ENCODE results near the gene PPFIBP2.

Gene PPFIBP2

DNA sequence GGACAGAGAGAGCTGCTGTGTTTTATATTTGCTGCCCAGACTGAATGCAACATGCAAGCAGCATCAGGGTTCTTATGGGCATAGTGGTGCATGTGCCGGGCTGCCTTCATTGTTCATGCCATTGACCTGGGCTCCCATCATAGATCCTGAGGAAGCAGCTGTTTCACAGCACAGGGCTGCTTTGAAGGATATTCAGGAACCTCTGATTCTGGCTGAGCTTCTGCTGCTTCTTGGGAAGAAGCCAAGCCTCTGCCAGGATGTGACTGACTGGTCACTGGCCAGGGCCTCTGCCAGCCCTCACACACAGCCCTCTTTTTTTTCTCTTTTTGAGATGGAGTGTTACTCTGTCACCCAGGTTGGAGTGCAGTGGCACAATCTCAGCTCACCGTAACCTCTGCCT is 116.2 kb downstream of the PPFIBP2 start:
- in situ Hi-C loops (cut with HindIII; ENCODE audit: low sequenced_read_pairs), result no loop called here
- TF ChIP-seq, protein P1, sequence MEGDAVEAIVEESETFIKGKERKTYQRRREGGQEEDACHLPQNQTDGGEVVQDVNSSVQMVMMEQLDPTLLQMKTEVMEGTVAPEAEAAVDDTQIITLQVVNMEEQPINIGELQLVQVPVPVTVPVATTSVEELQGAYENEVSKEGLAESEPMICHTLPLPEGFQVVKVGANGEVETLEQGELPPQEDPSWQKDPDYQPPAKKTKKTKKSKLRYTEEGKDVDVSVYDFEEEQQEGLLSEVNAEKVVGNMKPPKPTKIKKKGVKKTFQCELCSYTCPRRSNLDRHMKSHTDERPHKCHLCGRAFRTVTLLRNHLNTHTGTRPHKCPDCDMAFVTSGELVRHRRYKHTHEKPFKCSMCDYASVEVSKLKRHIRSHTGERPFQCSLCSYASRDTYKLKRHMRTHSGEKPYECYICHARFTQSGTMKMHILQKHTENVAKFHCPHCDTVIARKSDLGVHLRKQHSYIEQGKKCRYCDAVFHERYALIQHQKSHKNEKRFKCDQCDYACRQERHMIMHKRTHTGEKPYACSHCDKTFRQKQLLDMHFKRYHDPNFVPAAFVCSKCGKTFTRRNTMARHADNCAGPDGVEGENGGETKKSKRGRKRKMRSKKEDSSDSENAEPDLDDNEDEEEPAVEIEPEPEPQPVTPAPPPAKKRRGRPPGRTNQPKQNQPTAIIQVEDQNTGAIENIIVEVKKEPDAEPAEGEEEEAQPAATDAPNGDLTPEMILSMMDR (IDR thresholded peaks at IDR 0.05; ENCODE audit: low read depth, low read length, missing control alignments), result no peak
- H3K4me3 ChIP-seq (ENCODE audit: low read depth, low read length), result no peak overlapping the region
- no peak for DNase-seq (ENCODE audit: low read depth)

DNA sequence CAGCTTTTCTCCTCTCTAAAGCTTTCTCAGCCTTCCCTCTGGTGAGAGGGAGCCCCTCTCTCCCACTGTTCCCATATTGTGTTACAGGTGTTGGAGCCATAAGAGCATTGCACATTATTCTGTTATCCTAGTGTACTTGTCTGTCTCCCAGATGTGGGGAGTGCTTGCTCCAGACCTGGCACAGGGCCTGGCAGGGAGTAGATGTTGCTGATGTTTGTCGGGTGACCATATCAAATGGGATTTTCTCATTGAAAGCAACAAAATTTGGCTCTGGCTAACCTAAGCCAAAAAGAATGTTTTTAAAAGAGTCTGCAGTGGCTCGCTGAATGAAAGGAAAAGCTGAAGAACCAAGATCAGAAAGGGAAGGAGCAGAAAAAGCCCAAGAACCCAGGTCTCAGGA is 118.4 kb downstream of the PPFIBP2 start:
- DNase-seq (ENCODE audit: low read depth), result no peak
- in situ Hi-C loops (cut with HindIII; ENCODE audit: low sequenced_read_pairs), result no loop called here
- no peak overlapping the region for H3K4me3 ChIP-seq (ENCODE audit: low read depth, low read length)
- TF ChIP-seq, protein P1 (IDR thresholded peaks at IDR 0.05; ENCODE audit: low read depth, low read length, missing control alignments), result no peak

DNA sequence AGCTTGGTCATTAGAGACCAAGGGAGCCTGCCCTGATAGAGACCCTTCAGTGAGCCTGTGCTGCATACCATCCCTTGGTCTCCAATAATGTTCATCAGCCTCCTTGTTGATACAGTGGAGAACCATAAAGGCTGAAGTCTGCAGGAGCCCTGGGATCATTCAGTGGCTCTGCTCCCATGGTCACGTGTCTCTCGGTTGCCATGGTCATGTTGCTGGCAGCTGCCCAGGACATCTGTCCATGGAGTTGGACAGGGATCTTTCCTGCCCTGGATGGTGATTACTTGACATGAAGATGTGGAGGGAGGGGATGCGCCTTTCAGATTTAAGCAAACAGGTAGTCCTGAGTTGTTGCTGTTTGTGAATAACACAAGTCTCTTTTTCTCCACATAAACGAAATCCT is 121.3 kb downstream of the PPFIBP2 start:
- no peak for DNase-seq (ENCODE audit: low read depth)
- TF ChIP-seq, protein P1 (IDR thresholded peaks at IDR 0.05; ENCODE audit: low read depth, low read length, missing control alignments), result no peak
- in situ Hi-C loops (cut with HindIII; ENCODE audit: low sequenced_read_pairs), result no loop called here
- H3K4me3 ChIP-seq (ENCODE audit: low read depth, low read length), result no peak overlapping the region

DNA sequence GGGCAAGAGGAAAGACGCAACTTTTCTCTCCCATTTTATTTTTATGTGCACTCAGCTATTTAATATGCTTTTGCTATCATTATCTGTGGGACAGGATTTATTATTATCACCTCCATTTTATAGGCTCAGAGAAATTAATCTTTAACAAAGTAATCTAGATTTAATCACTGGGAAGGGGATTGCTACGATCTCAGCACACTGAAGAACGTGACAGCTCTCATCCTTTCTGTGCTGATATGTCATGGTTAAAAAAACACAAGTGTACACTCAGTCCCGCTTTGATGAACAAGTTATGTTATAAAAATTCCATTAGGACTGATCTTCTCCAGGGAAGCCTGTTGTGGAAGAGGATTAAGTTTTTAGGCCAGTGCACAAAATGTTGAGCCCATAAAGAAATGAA is 121.9 kb downstream of the PPFIBP2 start:
- in situ Hi-C loops (cut with HindIII; ENCODE audit: low sequenced_read_pairs), result no loop called here
- no peak overlapping the region for H3K4me3 ChIP-seq (ENCODE audit: low read depth, low read length)
- no peak for DNase-seq (ENCODE audit: low read depth)
- TF ChIP-seq, protein P1 (IDR thresholded peaks at IDR 0.05; ENCODE audit: low read depth, low read length, missing control alignments), result no peak

DNA sequence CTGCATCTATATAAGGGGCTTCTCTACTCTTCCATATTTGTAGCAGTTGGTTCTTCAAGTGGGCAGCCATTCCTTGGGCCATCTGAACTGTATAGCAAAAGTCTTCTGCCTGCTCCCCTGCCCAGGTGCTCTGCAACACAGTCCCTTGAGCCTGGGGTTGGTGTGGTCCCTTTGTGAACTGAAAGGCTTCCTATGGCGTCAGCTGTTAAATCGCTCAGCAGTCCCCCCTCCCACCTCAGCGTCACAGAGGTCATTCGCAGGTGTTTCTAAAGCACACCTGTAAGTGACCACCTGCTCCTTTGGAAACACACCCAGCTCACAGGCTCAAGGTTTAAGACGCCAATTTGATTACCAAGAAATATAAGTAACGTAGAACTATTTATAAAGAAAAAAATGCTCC is 122.6 kb downstream of the PPFIBP2 start:
- in situ Hi-C loops (cut with HindIII; ENCODE audit: low sequenced_read_pairs), result no loop called here
- TF ChIP-seq, protein P1 (IDR thresholded peaks at IDR 0.05; ENCODE audit: low read depth, low read length, missing control alignments), result no peak
- no peak overlapping the region for H3K4me3 ChIP-seq (ENCODE audit: low read depth, low read length)
- no peak for DNase-seq (ENCODE audit: low read depth)

DNA sequence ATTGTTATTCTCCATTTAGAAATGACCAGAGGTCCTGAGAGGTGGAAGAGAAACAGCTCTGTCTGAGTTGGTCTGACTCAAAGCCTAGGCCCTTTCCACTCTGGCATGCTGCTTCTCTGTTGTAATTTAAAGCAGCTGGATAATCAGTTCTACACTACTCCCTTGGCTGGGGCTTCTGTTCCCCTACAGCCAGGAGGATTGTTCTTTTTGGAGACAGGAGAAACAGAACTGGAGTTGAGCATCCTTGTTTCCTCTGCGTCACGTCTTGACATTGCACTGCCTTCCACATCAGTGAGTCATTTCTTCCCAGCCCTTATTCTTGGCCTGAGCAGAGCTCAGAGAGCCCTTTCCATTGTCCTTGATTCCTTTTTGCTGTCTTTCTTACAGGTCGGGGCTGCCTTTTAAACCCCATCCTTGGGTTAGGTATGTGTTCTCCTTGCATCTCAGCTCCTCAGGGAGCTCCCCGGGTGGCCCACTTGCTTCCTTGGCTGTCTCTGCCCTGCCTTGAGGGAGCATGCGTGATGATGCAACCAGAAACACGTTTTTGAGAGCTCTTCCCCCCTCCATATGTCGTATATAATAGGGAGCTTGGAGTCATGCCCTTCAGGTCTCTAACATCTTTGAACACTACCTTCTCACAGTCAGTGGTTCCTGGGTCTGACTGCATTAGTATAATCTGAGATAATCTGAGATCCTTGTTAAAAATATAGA is 123.8 kb downstream of the PPFIBP2 start:
- in situ Hi-C loops (cut with HindIII; ENCODE audit: low sequenced_read_pairs), result no loop called here
- no peak overlapping the region for H3K4me3 ChIP-seq (ENCODE audit: low read depth, low read length)
- TF ChIP-seq, protein P1 (IDR thresholded peaks at IDR 0.05; ENCODE audit: low read depth, low read length, missing control alignments), result no peak
- DNase-seq (ENCODE audit: low read depth), result no peak
